Measurements from ENCODE around the gene PHYHD1.

GRCh38 chr9:128927731-128928411 lies 7.1 kb downstream of the PHYHD1 start:
- no peak for TF ChIP-seq POLR2A (IDR thresholded peaks at IDR 0.05)
- peak; percentile 81 to 93 (median 86) for TF ChIP-seq CTCF (IDR thresholded peaks at IDR 0.05)
